Esophagus muscularis mucosa (tissue), 3 donors: ENCODE data around the gene WNT5B.

ENCODE experiments used
- CTCF ChIP-seq, 3 experiments: fragments of 200-600 bp in 2 of 3; fragments of 450-650 bp in 1 of 3; sonication (generic) in 2 of 3; IDR thresholded peaks; one replicate each; pipeline ENCODE4 v1.5.1; 2017 to 2019; ENCODE audit warnings: antibody characterized with exemption in 3 of 3, mild to moderate bottlenecking in 2 of 3, moderate library complexity in 1 of 3
- EP300 ChIP-seq: sonication (generic); formaldehyde crosslinking; IDR thresholded peaks from one replicate; pipeline ENCODE4 v1.6.1; 2017; ENCODE audit warnings: antibody characterized with exemption

- TF ChIP-seq CTCF (IDR thresholded peaks at IDR 0.05) (no peak), EP300 (no peak)
Measured at GRCh38 chr12:1581973-1582708, 46.9 kb upstream of the WNT5B start.
